NT2/D1 (cell line): Measurements from ENCODE around the gene UBA5.

Experiments used
- DNase-seq: peaks from one replicate; pipeline ENCODE4 v3.0.0-alpha.2; 2011; ENCODE audit warnings: low read depth, low spot score
- H3K27me3 ChIP-seq: 2 replicates; pipeline ENCODE4 v1.6.0; 2011; ENCODE audit warnings: mild to moderate bottlenecking; ENCODE audit not compliant: insufficient read length, insufficient read depth
- H3K36me3 ChIP-seq: 2 replicates; pipeline ENCODE4 v1.6.1; 2011; ENCODE audit warnings: mild to moderate bottlenecking, low read length, mixed read lengths; ENCODE audit not compliant: insufficient read depth, insufficient read length
- H3K4me1 ChIP-seq: 2 replicates; pipeline ENCODE4 v1.5.1; 2011; ENCODE audit not compliant: insufficient read depth, insufficient read length
- H3K4me3 ChIP-seq: 2 replicates; pipeline ENCODE4 v1.5.1; 2011; ENCODE audit warnings: low read depth; ENCODE audit not compliant: insufficient read length
- H3K9ac ChIP-seq: 2 replicates; pipeline ENCODE4 v1.6.0; 2011; ENCODE audit warnings: low read depth; ENCODE audit not compliant: insufficient read length
- H3K9me3 ChIP-seq: 2 replicates; pipeline ENCODE4 v1.5.1; 2011; ENCODE audit warnings: mild to moderate bottlenecking, low read length; ENCODE audit not compliant: insufficient read depth
- SUZ12 ChIP-seq: IDR thresholded peaks from 2 replicates; pipeline ENCODE4 v1.6.1; 2011; ENCODE audit not compliant: insufficient read length, insufficient read depth; ENCODE audit errors: extremely low read depth
- YY1 ChIP-seq: IDR thresholded peaks from 2 replicates; pipeline ENCODE4 v1.6.1; 2011; ENCODE audit not compliant: insufficient read length, insufficient read depth
- ZNF274 ChIP-seq: IDR thresholded peaks from 2 replicates; pipeline ENCODE4 v1.6.1; 2011; ENCODE audit warnings: mild to moderate bottlenecking, low read depth, low read length

The UBA5 gene

DNA sequence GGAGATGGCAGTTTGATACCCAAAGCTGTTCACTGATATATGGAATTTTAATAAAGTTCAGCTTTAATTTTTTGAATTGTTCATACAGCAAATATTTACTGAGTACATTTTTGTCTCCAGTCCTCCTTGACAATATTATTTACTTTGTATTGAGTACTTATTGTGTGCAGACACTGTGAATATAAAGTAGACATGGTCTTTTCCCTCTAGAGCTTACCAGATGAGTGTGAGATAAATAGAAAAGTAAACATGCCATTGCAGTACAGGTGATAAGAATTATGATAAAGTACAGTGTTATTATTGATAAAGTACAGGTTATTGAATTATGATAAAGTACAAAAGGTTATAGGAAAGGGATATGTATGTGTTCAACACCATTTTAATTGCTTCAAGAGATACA, 2.1 kb downstream of the UBA5 start:
- Histone ChIP-seq H3K36me3 (peaks cover 23% of the 10 kb centered on the region), H3K9ac (no peak overlapping the region), H3K9me3 (no peaks in the 10 kb centered on the region), H3K27me3 (no peaks in the 10 kb centered on the region), H3K4me3 (no peak overlapping the region), H3K4me1 (no peaks in the 10 kb centered on the region)
- no peak for DNase-seq
- TF ChIP-seq SUZ12 (no peak), YY1 (no peak), ZNF274 (no peak)

DNA sequence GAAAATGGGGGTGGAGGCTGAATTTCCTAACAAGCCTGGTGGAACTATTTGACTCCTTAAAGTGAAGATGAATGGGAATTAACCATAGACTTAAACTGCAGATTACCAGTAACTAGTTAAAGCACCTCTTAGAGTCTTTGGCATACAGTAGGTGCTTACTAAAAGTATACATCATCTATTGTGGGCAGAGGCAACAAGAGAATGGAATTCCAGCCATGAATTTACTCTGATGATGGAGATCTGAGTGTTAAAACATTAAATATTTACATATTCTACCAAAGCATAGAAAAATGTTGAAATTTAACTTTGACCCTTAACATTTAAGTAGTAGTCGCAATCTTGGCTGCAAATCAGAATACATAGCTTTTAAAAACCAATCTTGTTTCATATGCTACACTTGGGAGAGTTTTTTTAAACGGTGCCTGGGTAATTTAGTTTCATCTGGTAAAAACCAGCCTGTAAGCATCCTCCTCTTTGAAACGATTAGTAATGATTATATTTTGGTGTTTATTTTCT, 5.2 kb downstream of the UBA5 start:
- Histone ChIP-seq H3K36me3 (peaks cover 39% of the 10 kb centered on the region), H3K27me3 (no peaks in the 10 kb centered on the region), H3K4me3 (no peak overlapping the region), H3K9ac (no peak overlapping the region), H3K4me1 (no peaks in the 10 kb centered on the region), H3K9me3 (no peaks in the 10 kb centered on the region)
- DNase-seq: no peak
- no peak for TF ChIP-seq ZNF274
- no peak for TF ChIP-seq YY1
- TF ChIP-seq SUZ12: no peak

DNA sequence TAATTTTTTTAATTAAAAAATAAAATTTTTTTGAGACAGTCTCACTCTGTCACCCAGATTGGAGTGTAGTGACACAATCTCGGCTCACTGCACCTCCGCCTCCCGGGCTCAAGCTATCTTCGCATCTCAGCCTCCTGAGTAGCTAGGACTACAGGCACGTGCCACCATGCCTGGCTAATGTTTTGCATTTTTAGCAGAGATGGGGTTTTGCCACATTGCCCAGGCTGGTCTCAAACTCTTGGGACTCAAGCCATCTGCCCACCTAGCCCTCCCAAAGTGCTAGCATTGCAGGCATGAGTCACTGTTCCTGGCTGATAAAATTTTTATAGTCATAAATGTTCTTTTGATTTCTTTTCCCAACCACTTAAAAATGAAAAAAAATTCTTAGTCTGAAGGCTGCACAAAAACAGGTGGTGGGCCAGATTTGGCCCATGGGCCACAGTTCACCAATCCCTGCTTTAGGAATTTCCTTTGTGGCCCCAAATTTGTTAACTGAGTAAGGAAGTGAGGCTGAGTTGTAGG, 9.2 kb downstream of the UBA5 start:
- no peak for DNase-seq
- no peak for TF ChIP-seq SUZ12
- TF ChIP-seq YY1: no peak
- no peak for TF ChIP-seq ZNF274
- no peaks in the 10 kb centered on the region for H3K9me3 ChIP-seq
- H3K4me1 ChIP-seq: no peaks in the 10 kb centered on the region
- H3K36me3 ChIP-seq: peaks cover 62% of the 10 kb centered on the region
- no peak overlapping the region for H3K4me3 ChIP-seq
- H3K9ac ChIP-seq: no peak overlapping the region
- no peaks in the 10 kb centered on the region for H3K27me3 ChIP-seq

DNA sequence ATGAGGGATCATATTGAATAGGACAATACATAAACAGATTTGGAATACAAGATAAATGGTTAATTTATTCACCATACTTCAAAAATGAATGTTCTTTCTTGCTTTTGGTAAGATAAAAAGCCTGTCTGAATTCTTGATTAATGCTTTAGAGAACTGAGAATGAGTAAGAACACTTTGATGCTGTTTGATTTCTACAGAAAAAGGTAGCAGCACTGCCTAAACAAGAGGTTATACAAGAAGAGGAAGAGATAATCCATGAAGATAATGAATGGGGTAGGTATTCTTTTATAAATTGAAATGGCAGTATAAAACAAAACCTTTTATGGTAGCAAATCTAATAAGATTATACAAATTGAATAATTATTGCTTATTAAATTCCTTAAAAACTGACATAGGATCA, 15.3 kb downstream of the UBA5 start:
- Histone ChIP-seq H3K4me3 (no peak overlapping the region), H3K4me1 (no peaks in the 10 kb centered on the region), H3K9me3 (no peaks in the 10 kb centered on the region), H3K9ac (no peak overlapping the region), H3K36me3 (peaks cover 77% of the 10 kb centered on the region), H3K27me3 (no peaks in the 10 kb centered on the region)
- no peak for DNase-seq
- no peak for TF ChIP-seq SUZ12
- no peak for TF ChIP-seq ZNF274
- no peak for TF ChIP-seq YY1

DNA sequence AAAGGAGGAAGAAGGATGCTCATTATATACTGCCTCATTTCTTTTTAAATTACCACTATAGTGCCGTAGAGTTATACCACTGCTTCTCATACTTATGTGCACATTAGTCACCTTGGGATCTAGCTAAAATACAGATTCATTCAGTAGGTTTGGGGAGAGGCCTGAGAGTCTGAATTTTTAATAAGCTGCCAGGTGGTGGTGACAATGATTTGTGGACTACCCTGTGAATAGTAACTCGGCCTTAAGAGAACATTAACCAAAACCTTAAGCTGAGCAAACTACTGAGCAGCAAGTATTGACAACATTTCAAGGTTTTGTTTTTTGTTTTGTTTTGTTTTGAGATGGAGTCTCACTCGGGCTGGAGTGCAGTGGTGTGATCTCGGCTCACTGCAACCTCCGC, 19.8 kb downstream of the UBA5 start:
- peaks cover 75% of the 10 kb centered on the region for H3K36me3 ChIP-seq
- no peaks in the 10 kb centered on the region for H3K9me3 ChIP-seq
- no peaks in the 10 kb centered on the region for H3K4me1 ChIP-seq
- H3K4me3 ChIP-seq: no peak overlapping the region
- H3K9ac ChIP-seq: no peak overlapping the region
- DNase-seq: no peak
- TF ChIP-seq ZNF274: no peak
- no peak for TF ChIP-seq SUZ12
- TF ChIP-seq YY1: no peak
- H3K27me3 ChIP-seq: no peaks in the 10 kb centered on the region

DNA sequence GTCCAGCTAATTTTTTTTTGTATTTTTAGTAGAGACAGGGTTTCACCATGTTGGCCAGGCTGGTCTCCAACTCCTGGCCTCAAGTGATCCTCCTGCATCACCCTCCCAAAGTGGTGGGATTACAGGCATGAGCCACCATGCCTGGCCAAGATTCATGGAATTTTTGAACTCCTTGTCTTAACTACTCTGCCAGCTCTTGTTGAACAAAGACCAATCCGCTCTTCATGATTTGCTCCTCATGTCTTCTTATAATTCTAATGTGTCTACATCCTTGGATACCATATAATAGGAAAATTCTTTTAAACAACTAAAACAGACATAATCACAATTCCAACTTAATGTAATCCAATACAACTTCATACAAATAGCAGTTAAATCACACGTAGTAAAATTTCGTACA, 21.3 kb downstream of the UBA5 start:
- TF ChIP-seq ZNF274: no peak
- TF ChIP-seq YY1: no peak
- no peak for TF ChIP-seq SUZ12
- Histone ChIP-seq H3K4me1 (no peaks in the 10 kb centered on the region), H3K9ac (no peak overlapping the region), H3K9me3 (no peaks in the 10 kb centered on the region), H3K27me3 (no peaks in the 10 kb centered on the region), H3K4me3 (no peak overlapping the region), H3K36me3 (peaks cover 60% of the 10 kb centered on the region)
- DNase-seq: no peak

DNA sequence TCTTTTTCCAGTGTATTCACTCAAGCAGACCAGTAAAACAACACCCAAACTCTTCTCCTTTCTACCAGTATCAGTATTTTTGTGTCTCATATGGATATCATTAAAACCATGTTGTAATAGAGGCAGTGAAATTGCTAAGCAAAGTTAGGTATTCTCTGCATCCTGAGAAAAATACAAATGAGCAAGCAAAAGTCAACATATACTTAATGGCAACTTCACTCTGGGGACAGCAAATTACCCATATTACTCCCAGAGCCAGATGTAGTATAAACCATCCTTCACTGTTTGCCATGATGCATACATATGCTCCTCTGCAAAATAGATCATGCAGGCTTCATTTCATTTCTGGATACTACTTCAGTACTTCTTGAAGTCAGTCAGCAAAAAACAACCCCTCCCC, 22.1 kb downstream of the UBA5 start:
- no peaks in the 10 kb centered on the region for H3K4me1 ChIP-seq
- TF ChIP-seq ZNF274 (no peak), SUZ12 (no peak), YY1 (no peak)
- H3K9ac ChIP-seq: no peak overlapping the region
- no peaks in the 10 kb centered on the region for H3K27me3 ChIP-seq
- no peak overlapping the region for H3K4me3 ChIP-seq
- H3K9me3 ChIP-seq: no peaks in the 10 kb centered on the region
- DNase-seq: no peak
- peaks cover 60% of the 10 kb centered on the region for H3K36me3 ChIP-seq
